Testis (tissue), 2 donors: Measurements from ENCODE around the gene SLC26A6.

Experiments
- CTCF ChIP-seq, 3 experiments: fragments of 450-650 bp in 2 of 3; fragments of 200-600 bp in 1 of 3; sonication (generic) in 1 of 3; IDR thresholded peaks; one replicate each; pipeline ENCODE4 v1.5.1; 2016 to 2019; ENCODE audit warnings: antibody characterized with exemption in 3 of 3, mild to moderate bottlenecking in 2 of 3, moderate library complexity in 1 of 3
- POLR2A ChIP-seq: fragments of 450-650 bp; IDR thresholded peaks from one replicate; pipeline ENCODE4 v1.6.1; 2017; ENCODE audit warnings: antibody characterized with exemption, mild to moderate bottlenecking, moderate library complexity

- TF ChIP-seq POLR2A (no peak), CTCF (IDR thresholded peaks at IDR 0.05) (no peak)
Measured at GRCh38 chr3:48684480-48685143, 49.4 kb upstream of the SLC26A6 start.
